HG03460 (cell line): ENCODE data around the gene SPAG16.

Source experiments
- ATAC-seq: cut with Tn5 transposase; IDR thresholded peaks from one replicate; pipeline ENCODE4 v1.9.1; 2021; ENCODE audit not compliant: unreplicated experiment

Gene SPAG16

DNA sequence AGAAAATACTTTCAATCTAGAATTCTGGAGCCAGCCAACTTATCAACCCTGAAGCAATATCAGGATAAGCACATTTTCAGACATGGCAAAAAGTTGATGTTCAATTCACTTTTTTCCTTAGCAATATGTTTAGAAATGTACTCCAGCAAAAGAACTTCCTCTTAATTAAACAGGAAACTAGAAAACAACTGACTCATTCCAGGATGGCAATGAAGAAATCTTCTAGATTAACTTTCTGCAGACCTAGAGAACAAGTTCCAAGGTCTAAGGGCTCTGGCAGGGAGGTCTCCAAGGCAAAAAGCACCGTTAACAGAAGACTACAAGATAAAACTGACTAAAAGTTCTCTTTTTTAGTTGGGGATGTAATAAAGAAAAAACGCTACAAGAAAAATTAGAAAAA, 1057.4 kb downstream of the SPAG16 start:
- no peak for ATAC-seq

DNA sequence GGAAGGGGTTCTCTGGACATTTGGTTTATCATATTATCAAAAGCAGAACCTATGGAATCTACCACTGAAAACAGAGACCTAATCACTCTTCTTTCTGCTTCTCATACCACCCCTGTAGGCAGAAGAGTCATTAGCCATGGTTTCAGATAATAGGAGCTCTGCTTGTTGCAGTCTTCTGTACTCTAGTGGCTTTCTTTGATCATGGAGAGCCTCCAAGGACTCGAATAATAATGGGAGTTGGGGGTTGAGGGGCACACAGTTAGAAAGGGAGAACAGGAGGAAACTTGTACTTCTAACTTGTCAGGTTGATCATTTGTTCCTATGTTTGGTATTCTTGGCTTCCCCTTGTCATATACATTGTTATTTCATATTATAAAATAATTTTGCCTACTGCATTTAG, 1074.2 kb downstream of the SPAG16 start:
- ATAC-seq = no peak

DNA sequence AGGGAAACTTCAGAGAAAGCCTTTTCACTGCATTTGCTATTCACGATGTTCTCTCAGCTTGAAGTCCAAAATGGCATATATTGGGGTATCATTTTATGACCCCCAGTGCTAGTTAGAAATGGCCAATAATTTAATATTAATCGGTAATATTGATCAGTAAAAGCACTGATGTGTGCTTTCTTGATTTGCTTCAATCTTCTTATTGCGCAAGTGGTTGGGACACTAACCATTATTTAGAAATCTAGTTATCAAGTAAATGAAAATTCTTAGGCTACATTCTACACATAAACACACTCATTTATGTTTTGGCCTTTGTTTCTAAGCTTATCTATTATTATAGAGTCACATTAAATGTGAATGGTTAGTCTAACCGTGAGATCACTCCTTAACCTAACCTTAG, 1076.9 kb downstream of the SPAG16 start:
- ATAC-seq = no peak

DNA sequence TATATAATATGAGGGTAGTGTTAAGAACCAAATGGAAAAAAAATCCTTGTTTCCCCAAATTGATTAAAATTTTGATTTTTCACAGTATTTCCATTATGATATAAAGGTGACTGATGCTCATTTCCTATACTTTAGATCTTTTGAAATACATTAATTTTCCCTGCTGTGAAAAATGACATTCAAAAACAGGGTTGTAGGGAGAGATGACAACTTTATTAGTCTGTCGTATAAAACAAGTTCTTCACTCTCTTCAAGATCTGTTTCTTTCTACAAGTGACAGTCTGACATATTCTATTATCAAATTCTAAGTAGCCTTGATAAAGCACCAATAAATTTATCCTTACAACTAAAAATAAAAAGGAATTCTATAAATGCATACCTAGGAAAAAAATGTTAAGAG, 1081.3 kb downstream of the SPAG16 start:
- ATAC-seq = no peak

DNA sequence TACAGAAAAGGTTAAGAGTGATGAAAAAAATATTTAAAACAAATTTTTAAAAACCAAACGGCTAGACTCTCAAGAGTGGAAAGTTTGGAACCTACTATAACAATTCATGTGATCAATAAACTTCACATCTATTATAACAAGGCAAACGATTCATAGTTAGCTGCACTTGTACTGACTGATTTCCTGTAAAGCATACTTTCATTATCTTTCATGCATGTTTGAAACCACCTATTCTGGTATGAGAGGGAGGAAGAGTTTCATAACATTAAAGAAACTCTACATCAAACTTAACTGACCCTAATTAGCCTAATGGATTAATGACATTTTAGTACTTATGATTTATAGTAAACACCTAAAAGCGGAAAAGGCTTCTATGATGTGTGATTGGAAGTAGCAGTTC, 1082.9 kb downstream of the SPAG16 start:
- no peak for ATAC-seq

DNA sequence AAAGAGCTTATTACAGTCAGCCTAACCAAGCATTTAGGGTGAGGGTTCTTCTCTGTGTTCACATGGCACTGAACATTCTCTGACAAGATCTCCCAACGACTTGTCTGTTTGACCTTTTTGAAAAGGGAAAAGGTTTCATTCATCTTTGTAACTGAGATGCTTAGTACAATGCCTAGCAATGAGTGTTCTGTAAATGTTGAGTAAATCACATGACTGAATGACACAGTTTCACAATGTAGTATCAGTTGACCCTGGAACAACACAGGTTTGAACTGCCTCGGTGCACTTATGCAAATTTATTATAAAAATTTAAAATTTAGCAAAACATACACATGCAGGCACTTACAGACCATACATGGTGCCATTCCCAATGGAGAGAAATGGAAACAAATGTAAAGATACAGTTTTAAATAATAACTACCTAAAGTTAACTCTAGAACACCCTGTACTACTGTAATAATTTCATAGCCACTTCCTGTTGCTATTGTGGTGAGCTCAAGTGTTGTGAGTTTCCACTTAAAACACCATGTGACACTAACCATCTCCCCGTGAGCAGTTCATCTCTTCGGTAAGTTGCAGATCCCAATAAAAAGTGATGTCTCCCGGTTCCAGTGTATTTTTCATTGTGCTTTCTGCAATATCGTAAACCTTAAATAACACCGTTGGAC, 1092.5 kb downstream of the SPAG16 start:
- no peak for ATAC-seq

DNA sequence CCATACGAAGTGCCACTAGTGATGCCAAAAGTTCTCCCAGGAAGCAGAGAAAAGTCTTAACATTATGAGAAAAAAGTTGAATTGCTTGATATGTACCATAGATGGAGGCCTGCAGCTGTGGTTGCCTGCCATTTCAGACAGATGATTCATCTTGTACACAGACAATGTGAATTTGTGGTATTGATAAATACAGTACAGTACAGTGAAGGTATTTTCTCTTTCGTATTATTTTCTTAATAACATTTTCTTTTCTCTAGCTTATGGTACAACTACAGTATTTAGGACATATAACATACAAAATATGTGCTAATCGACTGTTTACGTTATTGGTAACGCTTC, 1093.0 kb downstream of the SPAG16 start:
- no peak for ATAC-seq

DNA sequence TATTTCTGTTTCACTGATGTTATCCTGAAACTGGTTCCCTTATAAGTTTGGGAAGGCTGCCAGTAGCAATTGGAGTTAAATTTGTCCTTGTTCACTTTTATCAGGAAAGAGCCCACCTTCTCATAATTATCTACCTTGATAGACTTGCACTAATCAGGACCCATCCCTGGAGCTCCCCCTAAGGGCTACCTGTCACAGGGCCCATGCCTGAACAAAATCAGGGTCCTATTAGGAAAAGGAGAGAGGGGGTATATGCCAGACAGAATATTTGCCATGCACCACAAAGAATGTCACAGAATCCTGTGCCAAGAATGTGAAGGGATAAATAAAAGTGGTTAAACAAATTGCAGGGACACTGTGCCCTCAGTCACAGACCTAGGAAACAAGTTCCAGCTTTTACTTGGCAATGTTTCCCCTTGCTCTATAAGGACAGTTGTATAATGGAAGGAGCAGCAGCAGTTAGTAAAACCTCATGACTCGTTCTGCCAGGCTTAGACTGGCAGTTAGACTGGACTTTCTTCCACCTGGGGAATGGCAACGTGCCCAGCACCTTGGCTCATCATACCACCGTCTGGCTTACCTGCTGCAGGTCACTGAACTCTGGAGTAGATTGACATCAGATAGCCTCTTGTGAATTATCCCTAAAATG, 1094.3 kb downstream of the SPAG16 start:
- no peak for ATAC-seq

DNA sequence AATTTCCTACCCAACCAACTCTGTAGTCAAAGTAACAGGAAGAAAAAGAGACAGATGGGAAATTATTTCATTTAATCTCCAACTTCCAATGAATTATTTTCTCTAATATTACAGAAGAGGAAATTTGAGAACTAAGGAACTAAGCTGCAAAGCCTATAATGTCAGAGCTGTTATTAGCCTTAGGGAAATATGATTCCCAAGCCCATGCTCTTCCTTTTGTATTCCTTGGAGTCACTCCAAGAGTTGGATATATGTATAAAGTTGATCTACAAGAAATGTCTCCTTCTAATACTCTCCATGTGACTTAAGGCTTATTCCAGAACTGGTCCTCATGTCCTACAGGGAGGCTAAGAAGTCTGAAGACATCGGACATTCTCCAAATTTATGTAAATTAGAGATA, 1095.0 kb downstream of the SPAG16 start:
- no peak for ATAC-seq

DNA sequence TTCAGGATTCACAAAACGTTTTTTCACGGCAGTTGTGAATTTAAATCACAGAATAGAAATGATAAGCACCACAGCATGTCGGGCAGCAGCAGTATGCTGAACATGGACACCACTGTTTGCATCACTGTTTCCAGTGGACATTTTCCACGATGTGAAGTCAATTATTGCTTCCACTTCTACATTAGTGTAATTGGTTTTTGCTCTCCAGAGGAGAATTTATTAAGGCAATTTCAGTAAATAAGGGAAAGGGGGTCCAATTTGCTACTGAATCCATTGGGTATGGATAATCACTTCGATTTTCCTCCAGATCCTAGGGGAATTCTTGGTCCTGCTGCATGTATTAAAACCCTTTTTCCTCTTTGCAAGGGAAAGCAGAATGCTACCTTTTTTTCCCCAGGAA, 1096.4 kb downstream of the SPAG16 start:
- no peak for ATAC-seq

DNA sequence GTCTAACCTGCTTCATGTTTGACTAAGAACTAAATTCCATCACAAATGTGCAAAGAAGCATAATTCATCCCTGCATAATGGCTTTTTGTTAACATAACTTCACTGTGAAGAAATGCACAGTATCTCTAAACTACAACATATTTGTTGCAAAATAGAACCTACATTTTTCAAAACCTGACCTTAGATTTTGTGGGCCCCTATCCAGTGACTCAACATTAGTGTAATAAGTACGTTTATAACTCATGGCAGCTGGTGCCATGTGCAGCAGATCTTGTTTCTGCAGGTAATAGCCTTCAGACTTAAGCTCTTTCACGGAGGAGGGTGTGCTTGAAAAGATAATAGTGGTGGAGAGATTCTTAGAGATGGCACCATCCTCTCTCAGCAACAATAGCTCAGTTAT, 1098.0 kb downstream of the SPAG16 start:
- ATAC-seq = no peak

DNA sequence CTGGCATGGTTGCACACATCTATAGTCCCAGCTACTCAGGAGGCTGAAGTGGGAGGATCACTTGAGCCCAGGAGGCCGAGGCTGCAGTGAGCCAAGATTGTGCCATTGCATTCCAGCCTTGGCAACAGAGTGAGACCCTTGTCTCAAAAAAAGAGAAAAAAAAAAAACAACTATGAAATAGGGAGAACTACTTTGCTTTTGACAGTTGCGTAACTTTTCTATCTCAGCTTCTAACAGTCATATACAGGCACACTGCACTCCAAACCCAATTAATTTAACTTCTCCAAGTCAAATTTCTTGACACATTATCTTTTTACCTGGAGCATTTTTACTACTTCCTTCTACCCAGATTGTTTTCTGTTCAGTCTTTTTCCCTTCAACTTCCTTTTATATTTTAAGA, 1102.5 kb downstream of the SPAG16 start:
- no peak for ATAC-seq

DNA sequence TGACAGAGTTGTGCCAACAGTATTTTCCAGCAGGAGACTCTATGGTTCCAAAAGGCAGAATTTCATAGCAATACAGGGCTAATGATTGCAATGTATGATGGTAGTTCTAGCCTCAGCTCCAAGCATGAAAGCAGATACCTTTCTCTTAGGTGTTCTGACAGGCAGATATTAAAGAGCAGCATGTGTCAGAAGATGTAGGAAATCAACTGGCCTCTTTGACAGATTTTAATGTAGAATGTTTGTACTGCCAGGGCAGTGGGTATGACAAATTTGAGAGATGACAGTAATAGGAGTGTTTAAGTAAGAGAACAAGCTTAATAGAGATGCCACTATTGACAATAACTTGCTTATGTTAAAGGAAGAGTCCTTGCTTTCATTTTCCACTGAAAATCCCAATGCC, 1105.1 kb downstream of the SPAG16 start:
- no peak for ATAC-seq

DNA sequence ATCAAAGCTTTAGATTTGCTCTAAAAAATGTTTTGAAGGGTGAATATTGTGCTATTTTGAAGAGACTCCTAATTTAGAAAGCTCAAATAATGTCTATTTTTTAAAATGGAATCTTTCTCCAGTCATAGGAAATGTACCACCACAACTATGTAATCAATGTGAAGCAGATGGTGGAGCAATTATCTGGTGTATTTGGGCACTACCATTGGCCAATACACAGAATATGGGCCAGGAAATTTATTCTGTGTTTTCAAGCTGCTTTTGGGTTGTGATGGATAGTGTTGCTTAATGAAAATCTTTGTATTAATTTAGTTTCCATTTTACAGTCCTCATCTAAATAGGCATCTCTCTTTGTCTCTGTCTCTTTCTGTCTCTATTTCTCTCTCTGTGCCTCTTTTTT, 1109.5 kb downstream of the SPAG16 start:
- no peak for ATAC-seq

DNA sequence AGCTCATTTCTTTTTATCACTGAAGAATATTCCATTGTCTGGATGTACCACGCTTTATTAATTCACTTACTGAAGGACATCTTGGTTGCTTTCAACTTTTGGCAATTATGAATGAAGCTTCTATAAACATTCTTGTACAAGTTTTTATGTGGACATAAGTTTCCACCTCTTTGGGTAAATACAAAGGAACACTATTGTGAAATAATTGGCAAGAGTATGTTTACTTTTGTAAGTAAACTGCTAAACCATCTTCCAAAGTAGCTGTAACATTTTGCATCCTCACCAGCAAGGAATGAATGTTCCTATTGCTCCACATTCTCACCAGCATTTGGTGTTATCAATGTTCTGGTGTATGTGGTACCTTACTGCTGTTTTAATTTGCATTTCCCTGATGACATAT, 1110.8 kb downstream of the SPAG16 start:
- ATAC-seq = no peak

DNA sequence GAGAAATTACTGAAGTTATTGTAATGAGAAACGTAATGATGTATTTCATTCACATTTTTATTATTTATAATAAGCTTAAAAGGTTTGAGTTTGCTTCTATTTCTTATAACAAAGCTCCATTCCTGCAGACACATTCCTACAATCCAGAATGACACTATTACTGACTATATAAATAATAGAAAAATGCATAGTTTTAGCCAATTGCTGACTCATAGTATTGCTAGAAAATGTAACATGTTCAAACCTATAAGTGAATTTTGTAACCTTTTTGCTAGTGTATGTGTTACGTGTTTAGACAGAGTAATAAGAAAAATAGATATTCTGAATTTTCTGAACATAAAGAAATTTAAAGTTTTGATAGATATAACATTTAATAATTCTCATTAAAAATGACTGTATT, 1117.3 kb downstream of the SPAG16 start:
- no peak for ATAC-seq

DNA sequence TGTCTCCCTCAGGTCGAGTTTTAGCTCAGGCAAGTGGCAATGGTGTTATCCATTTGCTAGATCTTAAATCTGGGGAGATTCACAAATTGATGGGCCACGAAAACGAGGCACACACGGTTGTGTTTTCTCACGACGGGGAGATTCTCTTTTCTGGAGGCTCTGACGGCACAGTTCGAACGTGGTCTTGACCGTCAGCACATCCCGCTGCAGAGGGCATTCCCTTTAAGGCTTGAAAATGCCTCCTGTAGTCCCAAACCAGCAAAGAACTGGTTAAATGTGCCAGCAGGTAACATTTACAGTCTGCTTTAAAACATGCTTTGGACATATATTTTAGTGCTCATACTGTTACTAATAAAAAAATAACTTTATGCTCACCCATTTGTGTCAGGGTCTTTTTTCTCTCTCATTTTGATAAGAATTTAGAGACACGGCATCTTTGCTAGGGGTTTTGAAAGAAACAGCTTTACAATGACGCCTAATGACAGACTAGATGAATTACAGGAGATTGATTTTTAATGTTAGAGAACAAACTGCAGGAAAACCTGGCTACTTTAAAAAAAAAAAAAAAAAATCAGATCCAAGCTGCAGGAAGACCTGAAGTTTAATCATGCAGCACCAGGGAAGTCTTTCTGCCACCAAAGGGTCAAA, 1126.0 kb downstream of the SPAG16 start:
- ATAC-seq = no peak

DNA sequence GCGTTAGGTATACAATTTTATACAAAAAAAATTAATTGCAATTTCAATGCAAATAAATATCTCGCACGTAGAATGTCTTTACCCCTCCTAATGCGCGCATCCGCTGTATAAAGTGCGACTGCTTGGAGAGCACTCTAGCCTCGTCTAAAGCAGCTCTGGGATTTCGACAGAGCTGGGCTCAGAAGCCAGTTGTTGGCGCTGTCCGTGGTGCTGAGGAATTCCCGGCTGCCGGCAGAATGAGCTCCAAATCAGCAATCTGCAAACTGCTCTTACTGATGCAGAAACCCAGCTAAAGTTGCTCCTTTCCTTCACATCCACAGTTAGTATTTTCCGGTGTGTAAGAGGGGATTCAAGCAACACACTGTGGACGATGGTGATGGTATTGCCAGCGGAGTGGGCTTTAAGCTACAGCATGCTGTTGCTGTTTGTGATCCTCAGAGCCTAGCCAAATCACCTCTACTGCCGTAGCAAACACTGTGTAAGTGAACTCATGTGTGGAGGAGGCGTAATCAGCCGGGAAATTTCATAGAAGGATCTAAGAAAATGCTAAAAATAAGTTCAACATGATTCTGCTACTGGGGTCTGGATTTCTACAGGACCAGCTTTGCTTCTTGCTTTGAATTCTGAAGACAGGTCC, 1126.8 kb downstream of the SPAG16 start, which contains the start of gene VWC2L:
TSS of gene VWC2L (plus strand) at position 137 of the 637 bp plus-strand sequence. CDS start 3,140 bp downstream, outside the sequence.
- ATAC-seq = no peak

DNA sequence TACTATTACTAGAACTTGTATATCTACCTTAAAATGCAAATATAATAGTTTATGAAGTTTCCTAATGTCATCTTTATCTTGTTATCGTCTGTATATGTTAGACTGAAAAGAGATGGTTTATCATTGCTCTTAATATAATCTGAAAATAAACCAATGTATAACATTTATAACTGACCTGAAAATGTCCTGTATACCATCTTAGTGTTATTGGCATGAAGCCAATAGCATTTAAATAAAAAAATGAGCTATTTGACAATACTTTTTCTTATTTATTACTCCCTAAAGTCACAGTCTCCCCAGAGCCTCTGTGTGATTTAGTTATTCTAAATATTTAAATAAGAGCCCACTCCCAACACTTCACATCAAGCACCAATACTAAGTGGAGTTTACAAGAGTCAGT, 1128.4 kb downstream of the SPAG16 start:
- no peak for ATAC-seq

DNA sequence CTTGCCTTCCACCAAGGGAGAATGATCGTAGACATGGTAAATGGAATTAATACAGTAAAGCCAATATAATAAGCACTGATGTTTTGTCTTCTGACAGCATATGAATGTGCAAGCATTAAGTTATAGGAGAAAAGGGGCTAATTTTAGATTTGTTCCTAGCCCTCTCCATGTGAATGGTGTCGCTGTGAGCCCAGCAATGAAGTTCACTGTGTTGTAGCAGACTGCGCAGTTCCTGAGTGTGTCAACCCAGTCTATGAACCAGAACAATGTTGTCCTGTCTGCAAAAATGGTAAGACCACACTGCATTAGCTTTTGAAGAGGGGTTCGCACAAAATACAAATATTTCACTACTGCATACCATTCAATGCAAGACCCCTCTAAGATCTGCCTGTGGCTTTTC, 1152.2 kb downstream of the SPAG16 start:
- no peak for ATAC-seq

DNA sequence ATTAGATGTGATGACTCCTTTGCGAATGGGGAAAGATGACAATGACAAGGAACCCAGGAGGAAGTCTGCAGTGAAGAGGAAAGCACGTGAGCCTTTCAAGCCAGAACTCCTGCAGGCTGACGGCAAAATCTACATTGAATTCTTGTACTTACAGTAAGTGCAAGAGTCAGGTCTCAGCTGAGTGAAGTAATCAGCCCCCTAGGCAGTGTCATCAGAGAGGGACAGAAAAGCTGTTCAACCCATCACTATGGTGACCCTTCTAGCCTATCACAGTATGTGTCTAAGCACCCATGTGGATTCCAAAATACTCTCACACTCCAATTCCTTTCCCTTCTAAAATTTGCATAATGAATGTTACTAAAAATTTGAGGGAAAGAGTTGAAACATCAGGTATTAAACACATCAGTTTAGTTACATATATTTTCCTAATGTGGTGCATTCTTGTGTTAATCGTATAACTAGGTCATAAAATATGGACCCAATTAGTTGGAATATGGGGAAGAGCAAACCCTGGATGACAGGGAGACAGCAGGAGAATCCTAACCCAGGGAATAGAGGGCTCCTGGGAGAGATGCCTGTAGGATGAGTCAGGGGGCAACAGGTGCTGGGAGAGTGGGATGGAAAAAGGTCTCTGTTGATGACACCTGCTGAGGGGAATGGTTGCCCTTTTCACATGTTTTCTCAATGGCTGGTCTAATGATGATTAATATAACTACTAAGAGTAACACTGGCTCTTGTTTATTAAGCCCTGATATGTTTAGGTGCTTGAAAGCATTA, 1166.0 kb downstream of the SPAG16 start:
- ATAC-seq = no peak
